IMR-90 (cell line): ENCODE measurements around the gene CALR. TPM values are rescaled to one million over a fixed set of nuclear protein-coding genes. Genes with fewer than 3 reads are reported as not detected.

Experiments used
- ATAC-seq: fragments of 200-7000 bp; cut with Tn5 transposase; 2 replicates; pipeline ENCODE4 v1.9.1; 2020; ENCODE audit warnings: low read depth, mild to moderate bottlenecking, moderate library complexity
- BruUV-seq: library from RNA; stranded (reverse); fragments of 400-500 nt; replicated peaks from 2 replicates; lab custom pipeline; 2021; lab: Mats Ljungman, UMichigan
- CTCF ChIA-PET: fragments of 300-600 bp; formaldehyde crosslinking; extraction: SDS; loops from one replicate; lab custom pipeline; 2021; ENCODE audit warnings: antibody characterized with exemption; lab: Yijun Ruan, JAX
- POLR2A ChIA-PET: fragments of 300-600 bp; sonication (Branson Sonifier 250); formaldehyde crosslinking; loops from one replicate; lab custom pipeline; 2022; ENCODE audit warnings: antibody characterized with exemption; ENCODE audit not compliant: unreplicated experiment; lab: Charles Lee
- DNase-seq: peaks from one replicate; pipeline ENCODE4 v3.0.0; 2013
- H2AFZ ChIP-seq: replicated peaks from 2 replicates; pipeline ENCODE3; 2013; ENCODE audit warnings: low read length, mild to moderate bottlenecking; ENCODE audit not compliant: poor library complexity
- H2AK5ac ChIP-seq: 2 replicates; pipeline ENCODE4 v1.6.1; 2013; ENCODE audit warnings: low read depth, low read length, inconsistent platforms
- H2AK9ac ChIP-seq: replicated peaks from 2 replicates; pipeline ENCODE3; 2013; ENCODE audit warnings: mild to moderate bottlenecking, low read depth, low read length, moderate library complexity; ENCODE audit not compliant: poor library complexity
- H2BK120ac ChIP-seq: 2 replicates; pipeline ENCODE4 v1.6.1; 2013; ENCODE audit warnings: low read depth, low read length, inconsistent platforms
- H2BK15ac ChIP-seq: 3 replicates; pipeline ENCODE4 v1.6.1; 2013; ENCODE audit warnings: low read depth, low read length, inconsistent platforms
- H2BK20ac ChIP-seq: 2 replicates; pipeline ENCODE4 v1.6.1; 2013; ENCODE audit warnings: low read depth, mild to moderate bottlenecking, inconsistent platforms, low read length, moderate library complexity
- H2BK5ac ChIP-seq: 2 replicates; pipeline ENCODE4 v1.6.1; 2013; ENCODE audit warnings: mild to moderate bottlenecking, low read depth, low read length, inconsistent platforms; ENCODE audit not compliant: poor library complexity, severe bottlenecking
- H3K14ac ChIP-seq: replicated peaks from 2 replicates; pipeline ENCODE4 v1.6.1; 2013; ENCODE audit warnings: low read depth, low read length, inconsistent platforms
- H3K18ac ChIP-seq: 2 replicates; pipeline ENCODE4 v1.6.1; 2013; ENCODE audit warnings: low read depth, low read length, control low read depth
- H3K23ac ChIP-seq: 2 replicates; pipeline ENCODE4 v1.6.1; 2013; ENCODE audit warnings: low read depth, low read length, inconsistent platforms
- H3K27ac ChIP-seq: 2 replicates; pipeline ENCODE4 v1.5.1; 2013; ENCODE audit warnings: mild to moderate bottlenecking, control low read depth, low read length; ENCODE audit not compliant: insufficient read depth
- H3K27me3 ChIP-seq: 2 replicates; pipeline ENCODE4 v1.6.1; 2013; ENCODE audit warnings: low read length; ENCODE audit not compliant: control insufficient read depth, insufficient read depth
- H3K36me3 ChIP-seq: 2 replicates; pipeline ENCODE4 v1.6.1; 2013; ENCODE audit warnings: low read length, mixed read lengths; ENCODE audit not compliant: control insufficient read depth, insufficient read depth
- H3K4ac ChIP-seq: 2 replicates; pipeline ENCODE4 v1.6.1; 2013; ENCODE audit warnings: low read depth, low read length, inconsistent platforms
- H3K4me1 ChIP-seq: 2 replicates; pipeline ENCODE4 v1.6.1; 2013; ENCODE audit warnings: low read length, mixed read lengths; ENCODE audit not compliant: control insufficient read depth, insufficient read depth
- H3K4me2 ChIP-seq: 2 replicates; pipeline ENCODE4 v1.6.1; 2013; ENCODE audit warnings: low read depth, mild to moderate bottlenecking, control low read depth, low read length, moderate library complexity
- H3K4me3 ChIP-seq: 2 replicates; pipeline ENCODE4 v1.5.1; 2013; ENCODE audit warnings: low read depth, mild to moderate bottlenecking, control low read depth, low read length, moderate library complexity; ENCODE audit not compliant: insufficient read depth
- H3K56ac ChIP-seq: 2 replicates; pipeline ENCODE4 v1.6.1; 2013; ENCODE audit warnings: low read length, inconsistent platforms; ENCODE audit not compliant: insufficient read depth; ENCODE audit errors: extremely low read depth
- H3K79me1 ChIP-seq, 2 experiments: 2 replicates each; pipeline ENCODE4 v1.6.1; 2013; ENCODE audit warnings: low read length in 2 of 2, inconsistent platforms in 1 of 2, low read depth in 1 of 2
- H3K9ac ChIP-seq: 2 replicates; pipeline ENCODE4 v1.6.1; 2013; ENCODE audit warnings: low read depth, low read length, control low read depth
- H3K9me1 ChIP-seq: 2 replicates; pipeline ENCODE4 v1.6.1; 2013; ENCODE audit warnings: low read length, inconsistent platforms; ENCODE audit not compliant: insufficient read depth
- H3K9me3 ChIP-seq: 2 replicates; pipeline ENCODE4 v1.6.1; 2013; ENCODE audit warnings: low read length; ENCODE audit not compliant: control insufficient read depth, insufficient read depth
- H4K20me1 ChIP-seq: 2 replicates; pipeline ENCODE4 v1.6.1; 2013; ENCODE audit warnings: low read length, inconsistent platforms; ENCODE audit not compliant: insufficient read depth
- H4K5ac ChIP-seq: 2 replicates; pipeline ENCODE4 v1.6.1; 2013; ENCODE audit warnings: mild to moderate bottlenecking, low read depth, low read length, control low read depth
- H4K8ac ChIP-seq, 2 experiments: 2 replicates each; pipeline ENCODE4 v1.6.1; 2013; ENCODE audit warnings: low read depth in 2 of 2, low read length in 2 of 2, control low read depth in 1 of 2, inconsistent platforms in 1 of 2
- H4K91ac ChIP-seq: 2 replicates; pipeline ENCODE4 v1.6.1; 2013; ENCODE audit warnings: low read depth, low read length, inconsistent platforms; ENCODE audit not compliant: insufficient read depth
- CEBPB ChIP-seq: IDR thresholded peaks from 2 replicates; pipeline ENCODE4 v1.6.1; 2012; ENCODE audit warnings: low read depth, low read length, improper control_type of control experiment
- ELK1 ChIP-seq: fragments of 150-350 bp; IDR thresholded peaks from 2 replicates; pipeline ENCODE4 v1.6.1; 2016; ENCODE audit warnings: low read depth, mild to moderate bottlenecking, low read length, moderate library complexity, borderline replicate concordance
- FOS ChIP-seq: fragments of 150-350 bp; IDR thresholded peaks from 2 replicates; pipeline ENCODE4 v1.6.1; 2016; ENCODE audit warnings: low read depth, low read length
- MAFK ChIP-seq: IDR thresholded peaks from 2 replicates; pipeline ENCODE4 v1.6.1; 2012; ENCODE audit warnings: low read depth, low read length, improper control_type of control experiment
- POLR2A ChIP-seq: IDR thresholded peaks from 2 replicates; pipeline ENCODE4 v1.6.1; 2012; ENCODE audit warnings: mild to moderate bottlenecking, low read depth, low read length
- RAD21 ChIP-seq: IDR thresholded peaks from 2 replicates; pipeline ENCODE4 v1.6.1; 2012; ENCODE audit warnings: low read length, improper control_type of control experiment
- RFX5 ChIP-seq: IDR thresholded peaks from 2 replicates; pipeline ENCODE4 v1.8.0; 2012; ENCODE audit warnings: low read depth, mild to moderate bottlenecking, low read length, moderate library complexity
- USF2 ChIP-seq: fragments of 150-350 bp; IDR thresholded peaks from 2 replicates; pipeline ENCODE4 v1.6.1; 2017; ENCODE audit warnings: mild to moderate bottlenecking, antibody characterized with exemption, low read length, low read depth
- WGBS, 2 experiments: methylation state at CpG; one replicate each; pipeline versions ENCODE4 v1.1.5 to v1.1.7; 2013; ENCODE audit warnings: missing lambda C conversion rate in 2 of 2; ENCODE audit not compliant: insufficient read length in 1 of 2; ENCODE audit errors: extremely low coverage in 2 of 2; 5-methylcytosine and 5-hydroxymethylcytosine counted together
- dilution Hi-C: fragments of 300-500 bp; cut with HindIII; formaldehyde crosslinking; loops from one replicate; pipeline ENCODE4 v1.14.3; 2018; ENCODE audit warnings: low sequenced_read_pairs; ENCODE audit not compliant: unreplicated experiment
- in situ Hi-C: fragments of 300-500 bp; cut with MboI; formaldehyde crosslinking; loops from 3 replicates; pipeline ENCODE4 v1.14.3; 2019; ENCODE audit warnings: low sequenced_read_pairs, inconsistent platforms, mixed read lengths
- intact Hi-C: fragments of 100-400 bp; cut with micrococcal nuclease; formaldehyde crosslinking; loops from 2 replicates; pipeline ENCODE4 v1.10.0; 2022
- polyA plus RNA-seq, 3 experiments: library from polyadenylated mRNA; depleted of rRNA; stranded (reverse); fragments of >200 nt; gene quantifications; 2 replicates each; pipeline ENCODE4 v1.2.3, GENCODE V29; 2012; ENCODE audit warnings: low replicate concordance in 1 of 3
- total RNA-seq: library from RNA; depleted of rRNA; stranded (reverse); fragments of >200 nt; gene quantifications from 2 replicates; pipeline ENCODE4 v1.2.3, GENCODE V29; 2012

CALR gene
- total and polyA plus RNA-seq, 2 of the 4 experiments (the other 2 are of a cell fraction) = 1,932 to 3,358 TPM

DNA sequence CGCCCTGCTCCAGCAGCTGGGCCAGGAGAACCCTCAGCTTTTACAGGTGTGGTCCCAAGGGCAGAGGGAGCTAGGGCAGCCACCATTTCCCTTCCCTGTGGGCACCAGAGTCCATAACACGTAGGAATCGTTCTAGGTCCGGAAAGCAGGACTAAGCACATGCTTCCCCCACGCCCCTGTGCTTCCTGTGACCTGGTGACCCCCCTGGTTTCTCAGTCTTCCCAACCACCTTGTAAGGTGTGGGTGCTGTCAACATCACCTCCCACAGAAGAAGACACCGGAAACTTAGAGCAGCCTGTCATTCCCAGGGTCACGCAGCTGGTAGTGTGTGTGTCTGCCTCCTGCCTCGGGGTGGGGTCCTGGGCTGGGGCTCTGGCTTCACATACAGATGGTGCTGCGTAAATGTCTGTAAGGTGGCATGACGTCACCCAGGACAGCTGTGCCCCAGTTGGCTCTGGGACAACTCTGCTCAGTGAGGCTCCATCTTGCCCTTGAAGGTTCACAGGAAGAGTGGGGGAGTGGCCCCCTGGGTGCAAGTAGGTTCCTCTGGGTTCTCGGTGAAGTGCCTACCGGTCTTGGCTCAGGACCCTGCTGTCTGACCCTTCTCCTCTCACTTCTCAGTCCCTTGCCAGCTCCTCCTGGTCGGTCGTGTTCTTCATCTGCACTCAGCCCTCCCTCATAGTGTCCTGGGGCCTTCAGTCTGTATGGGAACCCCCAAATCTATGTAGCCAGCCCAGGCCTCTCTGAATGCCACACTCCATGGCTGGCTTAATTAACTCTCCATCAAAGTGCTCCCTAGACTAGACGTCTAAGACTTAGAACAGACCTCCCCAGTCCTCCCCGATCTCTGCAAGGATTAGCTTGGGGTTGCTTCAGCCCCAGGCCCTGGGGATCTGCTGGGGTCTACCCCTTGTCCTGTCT lies 11.2 kb downstream of the CALR start:
- Histone ChIP-seq H3K36me3 (peaks cover 60% of the 10 kb centered on the region), H4K5ac (no peak overlapping the region), H3K4ac (no peak overlapping the region), H2AK9ac (no peak overlapping the region), H2BK120ac (no peak overlapping the region), H3K4me2 (no peak overlapping the region), H3K23ac (no peak overlapping the region), H4K91ac (no peak overlapping the region), H3K18ac (no peak overlapping the region), H2AFZ (no peak overlapping the region), H2AK5ac (no peak overlapping the region), H3K4me3 (no peak overlapping the region), H3K27ac (no peak overlapping the region), H3K9me3 (no peaks in the 10 kb centered on the region), H2BK15ac (no peak overlapping the region), H3K14ac (no peak overlapping the region), H3K4me1 (peaks cover 22% of the 10 kb centered on the region), H4K8ac (no peak overlapping the region), H4K20me1 (peaks cover 34% of the 10 kb centered on the region), H3K9ac (no peak overlapping the region), H2BK20ac (no peak overlapping the region), H3K79me1 (peaks cover 30 to 74% of the 10 kb centered on the region in 2 experiments), H3K27me3 (no peaks in the 10 kb centered on the region), H3K9me1 (peaks cover 9% of the 10 kb centered on the region; the same call in 1 of the 2 replicates), H2BK5ac (no peak overlapping the region), H3K56ac (no peak overlapping the region)
- TF ChIP-seq RAD21 (no peak), MAFK (no peak), CEBPB (no peak), FOS (no peak), USF2 (no peak), RFX5 (no peak), POLR2A (no peak), ELK1 (no peak)
- 89% methylated on average over 4 of the region's 16 CpGs; no CpG with 5 or more reads in 1 of the 2 experiments for WGBS, 2 experiments
- ChIA-PET CTCF (no interaction called here), POLR2A (no interaction called here)
- no peak for ATAC-seq
- intact Hi-C loops = no loop called here
- dilution Hi-C loops = no loop called here
- in situ Hi-C loops = no loop called here
- no TSS peak for BruUV-seq
- no peak for DNase-seq
